Measurements from ENCODE around the gene CACNA2D3. TPM values are rescaled to one million over a fixed set of nuclear protein-coding genes. Genes with fewer than 3 reads are reported as not detected.

The CACNA2D3 gene
- total and polyA plus RNA-seq, 3 experiments from 2014 or later = not detected

GRCh38 chr3:54344601-54345231, 222.4 kb downstream of the CACNA2D3 start:
- Mint-ChIP-seq H3K27ac (no peak overlapping the region), H3K9me3 (peaks cover 0 to 3% (median 0%) of the 10 kb centered on the region in 5 donors), H3K27me3 (no peaks in the 10 kb centered on the region), H3K4me3 (no peak overlapping the region), H3K36me3 (peaks cover 0 to 1% (median 0%) of the 10 kb centered on the region in 3 donors), H3K4me1 (no peaks in the 10 kb centered on the region)
- no peak for DNase-seq
- ChIA-PET POLR2A (no interaction called here), CTCF (no interaction called here)
- Histone ChIP-seq H3K4me3 (ENCODE audit: low read length) (no peak overlapping the region), H3K4me1 (ENCODE audit: insufficient read depth, low read length) (no peaks in the 10 kb centered on the region), H3K27ac (ENCODE audit: low read depth, low read length) (no peak overlapping the region), H3K9me3 (ENCODE audit: low read length) (no peaks in the 10 kb centered on the region), H3K27me3 (ENCODE audit: insufficient read depth, low read length, poor library complexity, severe bottlenecking) (no peaks in the 10 kb centered on the region), H3K36me3 (ENCODE audit: insufficient read depth, low read length) (no peaks in the 10 kb centered on the region)

GRCh38 chr3:54345847-54346375, 223.6 kb downstream of the CACNA2D3 start:
- Mint-ChIP-seq H3K4me3 (no peak overlapping the region), H3K27me3 (no peaks in the 10 kb centered on the region), H3K4me1 (no peaks in the 10 kb centered on the region), H3K27ac (no peak overlapping the region), H3K9me3 (peaks cover 0 to 3% (median 0%) of the 10 kb centered on the region in 5 donors), H3K36me3 (peaks cover 0 to 1% (median 0%) of the 10 kb centered on the region in 3 donors)
- POLR2A ChIA-PET = no interaction called here
- Histone ChIP-seq H3K4me3 (ENCODE audit: low read length) (no peak overlapping the region), H3K4me1 (ENCODE audit: insufficient read depth, low read length) (no peaks in the 10 kb centered on the region), H3K27ac (ENCODE audit: low read depth, low read length) (no peak overlapping the region), H3K9me3 (ENCODE audit: low read length) (no peaks in the 10 kb centered on the region), H3K36me3 (ENCODE audit: insufficient read depth, low read length) (no peaks in the 10 kb centered on the region), H3K27me3 (ENCODE audit: insufficient read depth, low read length, poor library complexity, severe bottlenecking) (no peaks in the 10 kb centered on the region)
- DNase-seq = no peak
- CTCF ChIA-PET = no interaction called here

GRCh38 chr3:54347060-54347459, 224.7 kb downstream of the CACNA2D3 start:
- H3K27me3 ChIP-seq (ENCODE audit: insufficient read depth, low read length, poor library complexity, severe bottlenecking) = no peaks in the 10 kb centered on the region
- no peaks in the 10 kb centered on the region for H3K4me1 Mint-ChIP-seq
- H3K4me1 ChIP-seq (ENCODE audit: insufficient read depth, low read length) = no peaks in the 10 kb centered on the region
- POLR2A ChIA-PET = no interaction called here
- H3K27me3 Mint-ChIP-seq = no peaks in the 10 kb centered on the region
- H3K27ac ChIP-seq (ENCODE audit: low read depth, low read length) = no peak overlapping the region
- no peaks in the 10 kb centered on the region for H3K36me3 ChIP-seq (ENCODE audit: insufficient read depth, low read length)
- CTCF ChIA-PET = no interaction called here
- no peak for DNase-seq
- H3K9me3 Mint-ChIP-seq = peaks cover 0 to 6% (median 0%) of the 10 kb centered on the region in 5 donors
- peaks cover 0 to 1% (median 0%) of the 10 kb centered on the region in 3 donors for H3K36me3 Mint-ChIP-seq
- no peaks in the 10 kb centered on the region for H3K9me3 ChIP-seq (ENCODE audit: low read length)
- H3K27ac Mint-ChIP-seq = no peak overlapping the region
- H3K4me3 ChIP-seq (ENCODE audit: low read length) = no peak overlapping the region
- no peak overlapping the region for H3K4me3 Mint-ChIP-seq

DNA sequence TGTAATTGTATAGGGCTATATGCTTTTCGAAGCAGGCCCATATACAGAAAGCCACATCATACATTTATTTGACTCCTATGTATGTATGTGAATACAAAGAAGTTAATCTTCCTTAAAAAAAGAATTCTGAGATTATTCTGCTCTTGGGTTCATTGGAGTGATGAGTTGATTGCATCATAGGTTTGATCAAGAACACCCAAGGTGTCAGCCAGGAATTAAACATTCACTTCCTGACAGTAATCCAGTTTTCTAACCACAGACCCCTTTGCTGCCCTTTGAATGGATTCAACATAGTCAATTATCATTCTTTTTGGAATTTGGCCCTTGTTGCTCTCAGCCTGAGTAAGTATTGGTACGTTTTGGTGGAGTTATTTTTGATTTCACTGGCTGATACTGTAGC, 225.6 kb downstream of the CACNA2D3 start:
- H3K4me3 ChIP-seq (ENCODE audit: low read length) = no peak overlapping the region
- DNase-seq = no peak
- no peaks in the 10 kb centered on the region for H3K36me3 ChIP-seq (ENCODE audit: insufficient read depth, low read length)
- CTCF ChIA-PET = no interaction called here
- POLR2A ChIA-PET = no interaction called here
- no peaks in the 10 kb centered on the region for H3K4me1 ChIP-seq (ENCODE audit: insufficient read depth, low read length)
- H3K27me3 ChIP-seq (ENCODE audit: insufficient read depth, low read length, poor library complexity, severe bottlenecking) = no peaks in the 10 kb centered on the region
- H3K27ac Mint-ChIP-seq = no peak overlapping the region
- H3K27me3 Mint-ChIP-seq = peaks cover 0 to under 1% of the 10 kb centered on the region in 2 donors
- H3K4me1 Mint-ChIP-seq = no peaks in the 10 kb centered on the region
- peaks cover 0 to 6% (median 0%) of the 10 kb centered on the region in 5 donors for H3K9me3 Mint-ChIP-seq
- no peaks in the 10 kb centered on the region for H3K36me3 Mint-ChIP-seq
- H3K9me3 ChIP-seq (ENCODE audit: low read length) = no peaks in the 10 kb centered on the region
- H3K27ac ChIP-seq (ENCODE audit: low read depth, low read length) = no peak overlapping the region
- H3K4me3 Mint-ChIP-seq = no peak overlapping the region

- Mint-ChIP-seq H3K9me3 (peaks cover 0 to 6% (median 0%) of the 10 kb centered on the region in 5 donors), H3K27ac (no peak overlapping the region), H3K36me3 (no peaks in the 10 kb centered on the region), H3K4me1 (no peaks in the 10 kb centered on the region), H3K4me3 (no peak overlapping the region), H3K27me3 (peaks cover 0 to 4% of the 10 kb centered on the region in 2 donors)
- Histone ChIP-seq H3K4me1 (ENCODE audit: insufficient read depth, low read length) (no peaks in the 10 kb centered on the region), H3K36me3 (ENCODE audit: insufficient read depth, low read length) (no peaks in the 10 kb centered on the region), H3K27ac (ENCODE audit: low read depth, low read length) (no peak overlapping the region), H3K4me3 (ENCODE audit: low read length) (no peak overlapping the region), H3K27me3 (ENCODE audit: insufficient read depth, low read length, poor library complexity, severe bottlenecking) (no peaks in the 10 kb centered on the region), H3K9me3 (ENCODE audit: low read length) (no peaks in the 10 kb centered on the region)
- POLR2A ChIA-PET = no interaction called here
- CTCF ChIA-PET = no interaction called here
- DNase-seq = no peak
These were observed 226.9 kb downstream of the CACNA2D3 start for GRCh38 chr3:54349231-54349652.

DNA sequence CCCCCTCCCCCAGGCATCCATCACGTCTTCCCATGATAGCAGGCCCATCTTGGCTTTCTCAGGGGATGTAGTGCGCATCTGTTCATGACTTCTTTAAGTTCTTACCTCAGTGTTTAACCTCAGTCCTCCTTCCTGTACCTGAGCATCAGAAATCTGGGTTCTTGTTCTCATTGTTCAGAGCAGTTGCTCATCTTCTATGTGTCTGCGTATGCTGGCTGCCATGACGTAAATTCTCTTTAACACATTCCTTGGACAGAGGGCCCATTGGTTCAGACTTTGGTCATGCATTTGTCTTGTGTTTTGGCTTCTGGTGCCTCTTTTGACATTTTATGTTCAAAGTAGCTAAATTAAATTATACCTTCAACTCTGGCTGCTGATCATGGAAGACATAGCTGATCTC, 227.3 kb downstream of the CACNA2D3 start:
- Mint-ChIP-seq H3K4me1 (no peaks in the 10 kb centered on the region), H3K27me3 (peaks cover 0 to 4% of the 10 kb centered on the region in 2 donors), H3K9me3 (peaks cover 0 to 6% (median 0%) of the 10 kb centered on the region in 5 donors), H3K27ac (no peak overlapping the region), H3K4me3 (no peak overlapping the region), H3K36me3 (no peaks in the 10 kb centered on the region)
- CTCF ChIA-PET = no interaction called here
- H3K27me3 ChIP-seq (ENCODE audit: insufficient read depth, low read length, poor library complexity, severe bottlenecking) = no peaks in the 10 kb centered on the region
- H3K36me3 ChIP-seq (ENCODE audit: insufficient read depth, low read length) = no peaks in the 10 kb centered on the region
- POLR2A ChIA-PET = no interaction called here
- no peak for DNase-seq
- H3K27ac ChIP-seq (ENCODE audit: low read depth, low read length) = no peak overlapping the region
- no peaks in the 10 kb centered on the region for H3K9me3 ChIP-seq (ENCODE audit: low read length)
- H3K4me3 ChIP-seq (ENCODE audit: low read length) = no peak overlapping the region
- H3K4me1 ChIP-seq (ENCODE audit: insufficient read depth, low read length) = no peaks in the 10 kb centered on the region

- Mint-ChIP-seq H3K4me3 (no peak overlapping the region), H3K27ac (no peak overlapping the region), H3K4me1 (no peaks in the 10 kb centered on the region), H3K36me3 (no peaks in the 10 kb centered on the region), H3K9me3 (peaks cover 0 to 14% (median 0%) of the 10 kb centered on the region in 5 donors), H3K27me3 (peaks cover 3 to 4% of the 10 kb centered on the region in 2 donors)
- CTCF ChIA-PET = no interaction called here
- Histone ChIP-seq H3K27ac (ENCODE audit: low read depth, low read length) (no peak overlapping the region), H3K4me3 (ENCODE audit: low read length) (no peak overlapping the region), H3K9me3 (ENCODE audit: low read length) (no peaks in the 10 kb centered on the region), H3K36me3 (ENCODE audit: insufficient read depth, low read length) (no peaks in the 10 kb centered on the region), H3K27me3 (ENCODE audit: insufficient read depth, low read length, poor library complexity, severe bottlenecking) (no peaks in the 10 kb centered on the region), H3K4me1 (ENCODE audit: insufficient read depth, low read length) (no peaks in the 10 kb centered on the region)
- POLR2A ChIA-PET = no interaction called here
- DNase-seq = no peak
These were observed 231.2 kb downstream of the CACNA2D3 start for GRCh38 chr3:54353546-54353945.

- H3K36me3 Mint-ChIP-seq = no peaks in the 10 kb centered on the region
- H3K27ac Mint-ChIP-seq = no peak overlapping the region
- H3K4me3 Mint-ChIP-seq = no peak overlapping the region
- H3K9me3 ChIP-seq (ENCODE audit: low read length) = no peaks in the 10 kb centered on the region
- no peaks in the 10 kb centered on the region for H3K27me3 ChIP-seq (ENCODE audit: insufficient read depth, low read length, poor library complexity, severe bottlenecking)
- H3K27me3 Mint-ChIP-seq = peaks cover 3 to 4% of the 10 kb centered on the region in 2 donors
- H3K9me3 Mint-ChIP-seq = peaks cover 0 to 14% (median 0%) of the 10 kb centered on the region in 5 donors
- H3K36me3 ChIP-seq (ENCODE audit: insufficient read depth, low read length) = no peaks in the 10 kb centered on the region
- ChIA-PET POLR2A (no interaction called here), CTCF (no interaction called here)
- H3K4me1 ChIP-seq (ENCODE audit: insufficient read depth, low read length) = no peaks in the 10 kb centered on the region
- no peak overlapping the region for H3K4me3 ChIP-seq (ENCODE audit: low read length)
- H3K4me1 Mint-ChIP-seq = no peaks in the 10 kb centered on the region
- no peak for DNase-seq
- no peak overlapping the region for H3K27ac ChIP-seq (ENCODE audit: low read depth, low read length)
These were observed 231.6 kb downstream of the CACNA2D3 start for GRCh38 chr3:54353946-54354345.

Measured in CD8-positive, alpha-beta memory T cell (primary cell).